K562 (cell line): ENCODE data around the gene FAF2. TPM values are rescaled to one million over a fixed set of nuclear protein-coding genes. Genes with fewer than 3 reads are reported as not detected.

ENCODE experiments used
- ATAC-seq: fragments of 200-7000 bp; cut with Tn5 transposase; 3 replicates; pipeline ENCODE4 v1.9.1; 2020; ENCODE audit warnings: moderate library complexity
- BruUV-seq: library from RNA; stranded (reverse); fragments of 400-500 nt; replicated peaks from 2 replicates; lab custom pipeline; 2021; lab: Mats Ljungman, UMichigan
- CTCF ChIA-PET: fragments of 300-600 bp; formaldehyde crosslinking; extraction: SDS; loops from one replicate; lab custom pipeline; 2021; ENCODE audit warnings: low intra/inter-chr PET ratio; lab: Yijun Ruan, JAX
- POLR2A ChIA-PET: fragments of 300-600, 350-650 bp; sonication (Branson Sonifier 250); formaldehyde crosslinking; extraction: SDS; loops from one replicate; lab custom pipeline; 2021; ENCODE audit warnings: antibody characterized with exemption, inconsistent platforms; lab: Yijun Ruan, JAX
- DNase-seq, 4 experiments: peaks; one replicate each; pipeline versions ENCODE4 v3.0.0 to v3.0.0-alpha.2; 2011 to 2018; ENCODE audit warnings: low spot score in 3 of 4, mixed read lengths in 3 of 4; ENCODE audit errors: extremely low read depth in 1 of 4
- FAIRE-seq: peaks from 2 replicates; lab custom pipeline; 2011; peaks lifted over from hg19 to GRCh38; lab: Jason Lieb, UNC
- H2AFZ ChIP-seq: 2 replicates; pipeline ENCODE4 v1.6.0; 2011; ENCODE audit warnings: low read depth, low read length, control low read depth, inconsistent platforms
- H3K27ac ChIP-seq: fragments of 200-600 bp; 3 replicates; pipeline ENCODE4 v1.8.0; 2011; ENCODE audit warnings: low read depth, mild to moderate bottlenecking, control low read depth, inconsistent platforms, low read length, moderate library complexity, mixed read lengths; ENCODE audit errors: extremely low read depth
- H3K27me3 ChIP-seq, 2 experiments: fragments of 300-600 bp in 1 of 2; 2 replicates in 1 of 2; 3 replicates in 1 of 2; pipeline versions ENCODE4 v1.6.0 to v1.8.0; 2011; ENCODE audit warnings: inconsistent platforms in 2 of 2, low read length in 2 of 2, mild to moderate bottlenecking in 1 of 2, mixed read lengths in 1 of 2, moderate library complexity in 1 of 2; ENCODE audit not compliant: control insufficient read depth in 2 of 2, insufficient read depth in 2 of 2
- H3K36me3 ChIP-seq: fragments of 300-600 bp; 3 replicates; pipeline ENCODE4 v1.8.0; 2011; ENCODE audit warnings: mild to moderate bottlenecking, low read length, inconsistent platforms; ENCODE audit not compliant: control insufficient read depth, insufficient read depth
- H3K4me1 ChIP-seq, 2 experiments: fragments of 200-600 bp in 1 of 2; replicated peaks in 1 of 2; 2 replicates in 1 of 2; 3 replicates in 1 of 2; pipeline versions ENCODE4 v1.5.1 to v1.8.0; 2011; ENCODE audit warnings: inconsistent platforms in 2 of 2, low read length in 2 of 2, mild to moderate bottlenecking in 1 of 2, mixed read lengths in 1 of 2, moderate library complexity in 1 of 2; ENCODE audit not compliant: control insufficient read depth in 2 of 2, insufficient read depth in 2 of 2
- H3K4me2 ChIP-seq: 2 replicates; pipeline ENCODE4 v1.6.1; 2011; ENCODE audit warnings: low read length, control low read depth, inconsistent platforms, mixed read lengths; ENCODE audit not compliant: insufficient read depth
- H3K4me3 ChIP-seq: fragments of 200-600 bp; sonication (generic), shearing (Covaris generic); 2 replicates; pipeline ENCODE4 v1.5.1; 2016; ENCODE audit warnings: control low read depth, inconsistent platforms
- H3K79me2 ChIP-seq: fragments of 200-600 bp; 3 replicates; pipeline ENCODE4 v1.8.0; 2011; ENCODE audit warnings: low read length, inconsistent platforms; ENCODE audit not compliant: control insufficient read depth, insufficient read depth
- H3K9ac ChIP-seq, 2 experiments: 2 replicates each; pipeline versions ENCODE4 v1.6.0 to v1.6.1; 2011; ENCODE audit warnings: low read depth in 2 of 2, low read length in 2 of 2, control low read depth in 1 of 2, inconsistent platforms in 1 of 2, mild to moderate bottlenecking in 1 of 2, mixed read lengths in 1 of 2; ENCODE audit not compliant: insufficient read depth in 1 of 2
- H3K9me1 ChIP-seq: one replicate; pipeline ENCODE4 v1.6.0; 2011; ENCODE audit warnings: inconsistent platforms, mild to moderate bottlenecking, low read length, moderate library complexity; ENCODE audit not compliant: control insufficient read depth, insufficient read depth
- H3K9me3 ChIP-seq: replicated peaks from 2 replicates; pipeline ENCODE4 v1.5.1; 2011; ENCODE audit warnings: low read depth, low read length, inconsistent platforms; ENCODE audit not compliant: control insufficient read depth, insufficient read depth
- H4K20me1 ChIP-seq: replicated peaks from 2 replicates; pipeline ENCODE4 v1.6.1; 2011; ENCODE audit warnings: low read length, inconsistent platforms, mixed read lengths; ENCODE audit not compliant: control insufficient read depth, insufficient read depth
- CBX5 ChIP-seq: IDR thresholded peaks from 2 replicates; pipeline ENCODE4 v1.6.1; 2014; ENCODE audit warnings: low read depth, borderline replicate concordance
- MTA2 ChIP-seq: fragments of 450-650 bp; IDR thresholded peaks from 2 replicates; pipeline ENCODE4 v1.6.1; 2016; ENCODE audit warnings: low read depth
- MYC ChIP-seq, 2 experiments: fragments of 250-450 bp in 1 of 2; sonication (Bioruptor Pico) in 1 of 2; IDR thresholded peaks; 2 replicates each; pipeline versions ENCODE4 v1.5.1 to v1.6.1; 2012 to 2021; ENCODE audit warnings: low read depth in 2 of 2, borderline replicate concordance in 1 of 2, improper control_type of control experiment in 1 of 2, low read length in 1 of 2, mild to moderate bottlenecking in 1 of 2, moderate library complexity in 1 of 2
- NCOA4 ChIP-seq: fragments of 450-650 bp; IDR thresholded peaks from 2 replicates; pipeline ENCODE4 v1.6.1; 2018; ENCODE audit warnings: mild to moderate bottlenecking; ENCODE audit not compliant: partially characterized antibody
- SMAD1 ChIP-seq: fragments of 150-350 bp; IDR thresholded peaks from 2 replicates; pipeline ENCODE4 v1.6.1; 2014; ENCODE audit warnings: low read length, low read depth; ENCODE audit not compliant: partially characterized antibody
- SOX6 ChIP-seq: fragments of 450-650 bp; IDR thresholded peaks from 2 replicates; pipeline ENCODE4 v1.6.1; 2014; ENCODE audit warnings: mild to moderate bottlenecking
- ZNF133 ChIP-seq: fragments of 250-450 bp; sonication (Bioruptor Pico); IDR thresholded peaks from 2 replicates; pipeline ENCODE4 v1.4.0; 2020; ENCODE audit warnings: mild to moderate bottlenecking
- ZNF184 ChIP-seq: sonication (generic); formaldehyde crosslinking; IDR thresholded peaks from 2 replicates; pipeline ENCODE4 v1.5.0; 2020; ENCODE audit warnings: missing genetic modification reagents
- ZNF696 ChIP-seq: fragments of 250-450 bp; sonication (Bioruptor Pico); conservative IDR thresholded peaks from 2 replicates; pipeline ENCODE4 v1.4.0; 2020; ENCODE audit warnings: mild to moderate bottlenecking, moderate library complexity
- ZZZ3 ChIP-seq: fragments of 450-650 bp; IDR thresholded peaks from 2 replicates; pipeline ENCODE4 v1.6.1; 2016; ENCODE audit warnings: antibody characterized with exemption, mild to moderate bottlenecking, moderate library complexity
- WGBS: fragments of 100-300 bp; shearing (Covaris generic); methylation state at CpG from one replicate; pipeline ENCODE4 v1.1.6; 2016; ENCODE audit warnings: low coverage, mixed read lengths; ENCODE audit not compliant: insufficient coverage; ENCODE audit errors: missing lambda C conversion rate; 5-methylcytosine and 5-hydroxymethylcytosine counted together
- in situ Hi-C: fragments of 300-500 bp; cut with MboI; formaldehyde crosslinking; loops from 4 replicates; pipeline ENCODE4 v1.15.0; 2018; ENCODE audit warnings: inconsistent platforms, mixed read lengths
- intact Hi-C: fragments of 100-400 bp; cut with micrococcal nuclease; formaldehyde crosslinking; loops from 2 replicates; pipeline ENCODE4 v1.14.2; 2022
- polyA plus RNA-seq, 8 experiments: library from polyadenylated mRNA; depleted of rRNA in 4 of 8; stranded (reverse) in 5 of 8; unstranded in 3 of 8; fragments of >200 nt; fragmentation: Nextera tagmentation in 2 of 8; fragmentation: Illumina TruSeq in 1 of 8; extraction: Ambion mirVana in 2 of 8; extraction: Trizol in 1 of 8; gene quantifications; 2 replicates each; pipeline versions ENCODE4 v1.2.1 to v1.2.3, GENCODE V29; 2011 to 2014; ENCODE audit warnings: inconsistent platforms in 1 of 8, missing spikeins in 1 of 8
- total RNA-seq, 7 experiments: library from RNA; depleted of rRNA in 6 of 7; stranded (reverse); fragments of >200 nt in 6 of 7; fragmentation: Illumina TruSeq in 2 of 7; extraction: Trizol in 2 of 7; gene quantifications; 2 replicates each; pipeline versions ENCODE4 v1.2.1 to v1.2.3, GENCODE V29; 2011 to 2021; ENCODE audit warnings: low replicate concordance in 1 of 7
- TF ChIP-seq, protein P1 (sequence below): sonication (generic); formaldehyde crosslinking; IDR thresholded peaks from 2 replicates; pipeline ENCODE4 v1.9.0; 2022; ENCODE audit warnings: mild to moderate bottlenecking, missing genetic modification reagents
- TF ChIP-seq, protein P2 (sequence below): fragments of 450-650 bp; IDR thresholded peaks from 2 replicates; pipeline ENCODE4 v1.6.1; 2016; ENCODE audit warnings: mild to moderate bottlenecking
- TF ChIP-seq, protein P3 (sequence below): fragments of 450-650 bp; formaldehyde crosslinking; IDR thresholded peaks from 2 replicates; pipeline ENCODE4 v1.4.0; 2020; ENCODE audit warnings: mild to moderate bottlenecking, mixed read lengths
- TF ChIP-seq, protein P4 (sequence below): fragments of 250-450 bp; sonication (Bioruptor Pico); IDR thresholded peaks from 2 replicates; pipeline ENCODE4 v1.8.0; 2022; ENCODE audit warnings: moderate library complexity, mild to moderate bottlenecking, inconsistent platforms

Gene FAF2
- total and polyA plus RNA-seq, 9 of the 15 experiments (the other 6 are each of a cell fraction or from before 2014, with no cell fraction given), result 25.0 to 44.6 (median 36.1) TPM

DNA sequence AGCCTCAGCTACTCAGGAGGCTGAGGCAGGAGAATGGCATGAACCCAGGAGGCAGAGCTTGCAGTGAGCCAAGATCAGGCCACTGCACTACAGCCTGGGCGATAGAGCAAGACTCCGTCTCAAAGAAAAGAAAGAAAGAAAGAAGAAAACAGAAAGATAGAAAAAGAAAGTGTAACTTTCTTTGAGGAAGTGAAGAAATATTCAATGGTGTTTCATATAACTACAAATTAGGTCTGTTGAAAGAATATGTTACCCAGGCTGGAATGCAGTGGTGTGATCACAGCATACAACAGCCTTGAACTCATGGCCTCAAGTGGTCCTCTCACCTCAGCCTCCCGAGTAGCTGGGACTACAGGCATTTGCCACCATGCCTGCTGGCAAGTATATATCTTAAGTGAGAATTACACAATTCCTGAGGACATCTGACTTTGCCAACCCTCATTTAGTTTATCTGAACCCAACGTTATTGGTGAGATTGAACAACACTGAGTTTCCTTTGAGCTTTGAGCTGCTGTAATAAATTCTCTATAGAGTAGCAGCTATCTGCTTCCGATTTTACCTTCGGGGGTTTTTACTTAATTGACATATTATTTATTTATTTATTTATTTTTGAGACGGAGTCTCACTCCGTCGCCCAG lies 2.0 kb upstream of the FAF2 start:
- in situ Hi-C loops (no loop called here), intact Hi-C loops (no loop called here)
- peaks cover 17 to 28% of the 10 kb centered on the region in 2 experiments for H3K4me1 ChIP-seq
- H3K4me3 ChIP-seq, result no peak overlapping the region
- ChIA-PET CTCF (no interaction called here), POLR2A (interaction anchor here (0.7 to 1.1 kb wide), 2 partner anchors 16 to 91 kb away, joined by 3 read pairs; partner anchors contain the start of gene RNF44)
- no peaks in the 10 kb centered on the region for H4K20me1 ChIP-seq
- no peak overlapping the region for H2AFZ ChIP-seq
- H3K36me3 ChIP-seq, result peaks cover 8% of the 10 kb centered on the region; the same call in 2 of the 3 replicates
- H3K9me3 ChIP-seq, result no peaks in the 10 kb centered on the region
- H3K9ac ChIP-seq, result no peak overlapping the region
- no peak overlapping the region for H3K4me2 ChIP-seq
- no peaks in the 10 kb centered on the region for H3K27me3 ChIP-seq
- FAIRE-seq (no peak), DNase-seq (no peak), ATAC-seq (no peak)
- WGBS, result 89% methylated on average over 9 of the region's 9 CpGs
- no peak overlapping the region for H3K27ac ChIP-seq
- no peaks in the 10 kb centered on the region for H3K9me1 ChIP-seq
- H3K79me2 ChIP-seq, result peaks cover 36% of the 10 kb centered on the region
- no TSS peak for BruUV-seq
- TF ChIP-seq ZNF696 (CRISPR knock-in tag) (no peak), SMAD1 (no peak), ZZZ3 (no peak), SOX6 (no peak), ZNF184 (CRISPR knock-in tag) (no peak), MTA2 (no peak), MYC (IDR thresholded peaks at IDR 0.05; ENCODE audit: low read depth, low read length) (no peak), MYC (CRISPR knock-in tag; IDR thresholded peaks at IDR 0.05; ENCODE audit: borderline replicate concordance, low read depth) (no peak), CBX5 (no peak), NCOA4 (no peak), ZNF133 (no peak)
- TF ChIP-seq, protein P1, sequence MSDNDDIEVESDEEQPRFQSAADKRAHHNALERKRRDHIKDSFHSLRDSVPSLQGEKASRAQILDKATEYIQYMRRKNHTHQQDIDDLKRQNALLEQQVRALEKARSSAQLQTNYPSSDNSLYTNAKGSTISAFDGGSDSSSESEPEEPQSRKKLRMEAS (CRISPR knock-in tag), result no peak
- TF ChIP-seq, protein P2, sequence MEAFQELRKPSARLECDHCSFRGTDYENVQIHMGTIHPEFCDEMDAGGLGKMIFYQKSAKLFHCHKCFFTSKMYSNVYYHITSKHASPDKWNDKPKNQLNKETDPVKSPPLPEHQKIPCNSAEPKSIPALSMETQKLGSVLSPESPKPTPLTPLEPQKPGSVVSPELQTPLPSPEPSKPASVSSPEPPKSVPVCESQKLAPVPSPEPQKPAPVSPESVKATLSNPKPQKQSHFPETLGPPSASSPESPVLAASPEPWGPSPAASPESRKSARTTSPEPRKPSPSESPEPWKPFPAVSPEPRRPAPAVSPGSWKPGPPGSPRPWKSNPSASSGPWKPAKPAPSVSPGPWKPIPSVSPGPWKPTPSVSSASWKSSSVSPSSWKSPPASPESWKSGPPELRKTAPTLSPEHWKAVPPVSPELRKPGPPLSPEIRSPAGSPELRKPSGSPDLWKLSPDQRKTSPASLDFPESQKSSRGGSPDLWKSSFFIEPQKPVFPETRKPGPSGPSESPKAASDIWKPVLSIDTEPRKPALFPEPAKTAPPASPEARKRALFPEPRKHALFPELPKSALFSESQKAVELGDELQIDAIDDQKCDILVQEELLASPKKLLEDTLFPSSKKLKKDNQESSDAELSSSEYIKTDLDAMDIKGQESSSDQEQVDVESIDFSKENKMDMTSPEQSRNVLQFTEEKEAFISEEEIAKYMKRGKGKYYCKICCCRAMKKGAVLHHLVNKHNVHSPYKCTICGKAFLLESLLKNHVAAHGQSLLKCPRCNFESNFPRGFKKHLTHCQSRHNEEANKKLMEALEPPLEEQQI, result no peak
- TF ChIP-seq, protein P3, sequence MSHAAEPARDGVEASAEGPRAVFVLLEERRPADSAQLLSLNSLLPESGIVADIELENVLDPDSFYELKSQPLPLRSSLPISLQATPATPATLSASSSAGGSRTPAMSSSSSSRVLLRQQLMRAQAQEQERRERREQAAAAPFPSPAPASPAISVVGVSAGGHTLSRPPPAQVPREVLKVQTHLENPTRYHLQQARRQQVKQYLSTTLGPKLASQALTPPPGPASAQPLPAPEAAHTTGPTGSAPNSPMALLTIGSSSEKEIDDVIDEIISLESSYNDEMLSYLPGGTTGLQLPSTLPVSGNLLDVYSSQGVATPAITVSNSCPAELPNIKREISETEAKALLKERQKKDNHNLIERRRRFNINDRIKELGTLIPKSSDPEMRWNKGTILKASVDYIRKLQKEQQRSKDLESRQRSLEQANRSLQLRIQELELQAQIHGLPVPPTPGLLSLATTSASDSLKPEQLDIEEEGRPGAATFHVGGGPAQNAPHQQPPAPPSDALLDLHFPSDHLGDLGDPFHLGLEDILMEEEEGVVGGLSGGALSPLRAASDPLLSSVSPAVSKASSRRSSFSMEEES (CRISPR knock-in tag), result no peak
- TF ChIP-seq, protein P4, sequence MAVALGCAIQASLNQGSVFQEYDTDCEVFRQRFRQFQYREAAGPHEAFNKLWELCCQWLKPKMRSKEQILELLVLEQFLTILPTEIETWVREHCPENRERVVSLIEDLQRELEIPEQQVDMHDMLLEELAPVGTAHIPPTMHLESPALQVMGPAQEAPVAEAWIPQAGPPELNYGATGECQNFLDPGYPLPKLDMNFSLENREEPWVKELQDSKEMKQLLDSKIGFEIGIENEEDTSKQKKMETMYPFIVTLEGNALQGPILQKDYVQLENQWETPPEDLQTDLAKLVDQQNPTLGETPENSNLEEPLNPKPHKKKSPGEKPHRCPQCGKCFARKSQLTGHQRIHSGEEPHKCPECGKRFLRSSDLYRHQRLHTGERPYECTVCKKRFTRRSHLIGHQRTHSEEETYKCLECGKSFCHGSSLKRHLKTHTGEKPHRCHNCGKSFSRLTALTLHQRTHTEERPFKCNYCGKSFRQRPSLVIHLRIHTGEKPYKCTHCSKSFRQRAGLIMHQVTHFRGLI (CRISPR knock-in tag), result no peak
